Measurements from ENCODE around the gene TGIF1.

GRCh38 chr18:3500016-3500415 is 50.0 kb downstream of the TGIF1 start:
- no peak for TF ChIP-seq CTCF (conservative IDR thresholded peaks at IDR 0.05)
- TF ChIP-seq ZFX (IDR thresholded peaks at IDR 0.05) = no peak

All from C4-2B (cell line).